Measurements from ENCODE around the gene TCIRG1. TPM values are rescaled to one million over a fixed set of nuclear protein-coding genes. Genes with fewer than 3 reads are reported as not detected.
A peak's percentile ranks its signal among the peaks of the same experiment; 100 is the strongest.

Gene TCIRG1
- total and polyA plus RNA-seq, 2 of the 13 experiments (the other 11 are each of a cell fraction or from before 2014, with no cell fraction given): 48.0 to 69.6 TPM

- TF ChIP-seq THAP11 (CRISPR knock-in tag; IDR thresholded peaks at IDR 0.05) (peak; percentile 44), SKIL (CRISPR knock-in tag; IDR thresholded peaks at IDR 0.05; ENCODE audit: borderline replicate concordance) (peak; percentile 96), ZNF354B (CRISPR knock-in tag; IDR thresholded peaks at IDR 0.05) (no peak), ZBTB1 (CRISPR knock-in tag; IDR thresholded peaks at IDR 0.05; ENCODE audit: borderline replicate concordance) (no peak), CBFB (CRISPR knock-in tag; IDR thresholded peaks at IDR 0.05) (peak; percentile 64), ZNF180 (CRISPR knock-in tag; IDR thresholded peaks at IDR 0.05; ENCODE audit: borderline replicate concordance, low read depth) (no peak), ZFP41 (CRISPR knock-in tag; IDR thresholded peaks at IDR 0.05; ENCODE audit: borderline replicate concordance) (no peak), U2AF1 (optimal IDR thresholded peaks at IDR 0.05; ENCODE audit: low read depth, low read length) (no peak), U2AF2 (IDR thresholded peaks at IDR 0.05; ENCODE audit: low read depth, low read length) (no peak), ZNF577 (CRISPR knock-in tag; IDR thresholded peaks at IDR 0.05; ENCODE audit: borderline replicate concordance, low read depth) (no peak), SETDB1 (CRISPR knock-in tag; IDR thresholded peaks at IDR 0.05; ENCODE audit: borderline replicate concordance) (no peak), THRA (CRISPR knock-in tag; IDR thresholded peaks at IDR 0.05; ENCODE audit: borderline replicate concordance) (peak; percentile 83; the same call in 1 of the 2 replicates), ZNF143 (CRISPR knock-in tag; IDR thresholded peaks at IDR 0.05) (no peak), ZGPAT (CRISPR knock-in tag; IDR thresholded peaks at IDR 0.05) (peak; percentile 87), ZBED4 (CRISPR knock-in tag; IDR thresholded peaks at IDR 0.05; ENCODE audit: borderline replicate concordance) (peak; percentile 58; the same call in 1 of the 2 replicates), STAT5B (CRISPR knock-in tag; IDR thresholded peaks at IDR 0.05) (no peak), KLF6 (CRISPR knock-in tag; IDR thresholded peaks at IDR 0.05) (no peak), MTF2 (CRISPR knock-in tag; IDR thresholded peaks at IDR 0.05; ENCODE audit: borderline replicate concordance) (no peak), PREB (CRISPR knock-in tag; IDR thresholded peaks at IDR 0.05) (no peak)
These were observed 60.9 kb downstream of the TCIRG1 start (continued) for GRCh38 chr11:68099474-68100405.

All from HepG2 (cell line).